ENCODE measurements around the gene ST6GALNAC2. TPM values are rescaled to one million over a fixed set of nuclear protein-coding genes. Genes with fewer than 3 reads are reported as not detected.

ST6GALNAC2 gene
- total and polyA plus RNA-seq, 12 donors, result 1.5 to 8.4 (median 5.7) TPM

- DNase-seq (no peak), ATAC-seq (no peak)
- H3K4me3 ChIP-seq, result no peak overlapping the region
- TF ChIP-seq CTCF (IDR thresholded peaks at IDR 0.05), result no peak
- H3K4me1 ChIP-seq, result peaks cover 0 to 22% (median 0%) of the 10 kb centered on the region in 9 donors
- H3K9me3 ChIP-seq, result no peaks in the 10 kb centered on the region
- no peak overlapping the region for H3K27ac ChIP-seq
- 69 to 77% methylated on average over 3 of the region's 3 CpGs for WGBS, 2 donors
- H3K36me3 ChIP-seq, result no peaks in the 10 kb centered on the region
- intact Hi-C loops (cut with DNase I), result no loop called here
- H3K27me3 ChIP-seq, result peaks cover 0 to 3% (median 0%) of the 10 kb centered on the region in 7 donors
These were observed 9.0 kb upstream of the ST6GALNAC2 start for GRCh38 chr17:76594690-76595089.

GRCh38 chr17:76593959-76594358, 8.3 kb upstream of the ST6GALNAC2 start:
- Histone ChIP-seq H3K36me3 (no peaks in the 10 kb centered on the region), H3K4me1 (peaks cover 0 to 19% (median 0%) of the 10 kb centered on the region in 9 donors), H3K4me3 (no peak overlapping the region), H3K9me3 (no peaks in the 10 kb centered on the region), H3K27me3 (peaks cover 0 to 8% (median 0%) of the 10 kb centered on the region in 7 donors), H3K27ac (no peak overlapping the region)
- intact Hi-C loops (cut with DNase I), result no loop called here
- DNase-seq (no peak), ATAC-seq (no peak)
- TF ChIP-seq CTCF (IDR thresholded peaks at IDR 0.05), result no peak
- 85 to 90% methylated on average over 4 of the region's 4 CpGs for WGBS, 2 donors

GRCh38 chr17:76593384-76593826, 7.7 kb upstream of the ST6GALNAC2 start:
- Histone ChIP-seq H3K27ac (no peak overlapping the region), H3K27me3 (peaks cover 0 to 14% (median 0%) of the 10 kb centered on the region in 7 donors), H3K4me3 (no peak overlapping the region), H3K9me3 (no peaks in the 10 kb centered on the region), H3K4me1 (peaks cover 0 to 14% (median 0%) of the 10 kb centered on the region in 9 donors), H3K36me3 (no peaks in the 10 kb centered on the region)
- 60 to 64% methylated on average over 8 of the region's 8 CpGs for WGBS, 2 donors
- no peak for DNase-seq
- TF ChIP-seq CTCF (IDR thresholded peaks at IDR 0.05), result no peak
- intact Hi-C loops (cut with DNase I), result no loop called here
- ATAC-seq, result no peak

GRCh38 chr17:76588182-76588581, 2.5 kb upstream of the ST6GALNAC2 start:
- no peak for TF ChIP-seq CTCF (IDR thresholded peaks at IDR 0.05)
- intact Hi-C loops (cut with DNase I), result no loop called here
- Histone ChIP-seq H3K27ac (no peak overlapping the region), H3K9me3 (no peaks in the 10 kb centered on the region), H3K27me3 (peaks cover 0 to 57% (median 15%) of the 10 kb centered on the region in 7 donors), H3K4me1 (peaks cover 3 to 26% (median 21%) of the 10 kb centered on the region in 9 donors), H3K4me3 (no peak overlapping the region), H3K36me3 (no peaks in the 10 kb centered on the region)
- no peak for ATAC-seq
- no peak for DNase-seq
